Fibroblast of mammary gland (primary cell): ENCODE results near the gene TPGS2.

ENCODE experiments used
- DNase-seq: peaks from one replicate; pipeline ENCODE4 v3.0.0-alpha.2; 2010; ENCODE audit warnings: low read depth
- H3K4me3 ChIP-seq: 2 replicates; pipeline ENCODE4 v1.5.1; 2011; ENCODE audit warnings: low read depth, mild to moderate bottlenecking, low read length, moderate library complexity; ENCODE audit not compliant: control insufficient read depth
- TF ChIP-seq, protein P1 (sequence below): conservative IDR thresholded peaks from 2 replicates; pipeline ENCODE4 v1.5.1; 2011; ENCODE audit warnings: low read depth, low read length, inconsistent platforms; ENCODE audit not compliant: control insufficient read depth, insufficient read depth

The TPGS2 gene

DNA sequence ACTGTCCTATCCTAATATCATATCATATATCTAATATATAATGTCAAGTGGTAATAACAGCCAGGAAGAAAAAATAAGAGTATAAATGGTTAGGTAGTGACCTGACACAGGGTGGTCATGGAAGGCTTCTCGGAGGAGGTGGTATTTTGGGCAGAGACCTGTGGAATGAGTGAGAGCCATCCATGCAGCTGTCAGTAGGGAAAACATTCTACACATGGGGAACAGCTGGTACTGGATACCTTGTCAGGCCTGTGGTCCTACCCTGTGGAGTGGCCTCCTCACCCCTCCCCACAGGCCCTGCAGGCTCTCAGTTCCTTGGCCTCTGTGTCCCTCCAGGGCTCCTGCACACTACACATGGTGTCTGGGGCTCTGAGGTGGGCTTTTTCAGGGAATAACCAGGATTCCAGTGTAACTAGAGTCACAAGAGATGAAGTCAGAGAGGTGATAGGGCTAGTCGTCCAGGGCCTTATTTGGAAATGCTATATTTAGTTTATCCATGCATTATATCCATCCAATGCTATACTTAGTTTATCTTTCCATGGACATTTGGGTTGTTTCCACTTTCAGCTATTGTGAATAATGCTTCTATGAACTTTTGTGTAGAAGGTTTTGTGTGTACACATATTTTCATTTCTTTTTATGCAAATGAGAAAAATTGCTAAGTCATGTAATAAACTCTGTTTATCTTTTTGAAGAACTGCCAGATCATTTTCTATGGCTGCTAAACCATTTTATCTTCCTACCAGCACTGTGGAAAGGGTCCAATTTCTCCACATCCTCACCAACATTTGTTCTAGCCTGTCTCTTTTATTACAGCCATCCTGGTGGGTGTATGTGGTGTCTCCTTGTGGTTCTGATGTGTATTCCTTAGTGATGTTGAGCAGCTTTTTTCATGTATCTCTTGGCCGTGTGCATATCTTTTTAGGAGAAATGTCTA lies 75.6 kb downstream of the TPGS2 start:
- TF ChIP-seq, protein P1, sequence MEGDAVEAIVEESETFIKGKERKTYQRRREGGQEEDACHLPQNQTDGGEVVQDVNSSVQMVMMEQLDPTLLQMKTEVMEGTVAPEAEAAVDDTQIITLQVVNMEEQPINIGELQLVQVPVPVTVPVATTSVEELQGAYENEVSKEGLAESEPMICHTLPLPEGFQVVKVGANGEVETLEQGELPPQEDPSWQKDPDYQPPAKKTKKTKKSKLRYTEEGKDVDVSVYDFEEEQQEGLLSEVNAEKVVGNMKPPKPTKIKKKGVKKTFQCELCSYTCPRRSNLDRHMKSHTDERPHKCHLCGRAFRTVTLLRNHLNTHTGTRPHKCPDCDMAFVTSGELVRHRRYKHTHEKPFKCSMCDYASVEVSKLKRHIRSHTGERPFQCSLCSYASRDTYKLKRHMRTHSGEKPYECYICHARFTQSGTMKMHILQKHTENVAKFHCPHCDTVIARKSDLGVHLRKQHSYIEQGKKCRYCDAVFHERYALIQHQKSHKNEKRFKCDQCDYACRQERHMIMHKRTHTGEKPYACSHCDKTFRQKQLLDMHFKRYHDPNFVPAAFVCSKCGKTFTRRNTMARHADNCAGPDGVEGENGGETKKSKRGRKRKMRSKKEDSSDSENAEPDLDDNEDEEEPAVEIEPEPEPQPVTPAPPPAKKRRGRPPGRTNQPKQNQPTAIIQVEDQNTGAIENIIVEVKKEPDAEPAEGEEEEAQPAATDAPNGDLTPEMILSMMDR, result no peak
- no peak overlapping the region for H3K4me3 ChIP-seq
- DNase-seq, result peak; percentile 8

DNA sequence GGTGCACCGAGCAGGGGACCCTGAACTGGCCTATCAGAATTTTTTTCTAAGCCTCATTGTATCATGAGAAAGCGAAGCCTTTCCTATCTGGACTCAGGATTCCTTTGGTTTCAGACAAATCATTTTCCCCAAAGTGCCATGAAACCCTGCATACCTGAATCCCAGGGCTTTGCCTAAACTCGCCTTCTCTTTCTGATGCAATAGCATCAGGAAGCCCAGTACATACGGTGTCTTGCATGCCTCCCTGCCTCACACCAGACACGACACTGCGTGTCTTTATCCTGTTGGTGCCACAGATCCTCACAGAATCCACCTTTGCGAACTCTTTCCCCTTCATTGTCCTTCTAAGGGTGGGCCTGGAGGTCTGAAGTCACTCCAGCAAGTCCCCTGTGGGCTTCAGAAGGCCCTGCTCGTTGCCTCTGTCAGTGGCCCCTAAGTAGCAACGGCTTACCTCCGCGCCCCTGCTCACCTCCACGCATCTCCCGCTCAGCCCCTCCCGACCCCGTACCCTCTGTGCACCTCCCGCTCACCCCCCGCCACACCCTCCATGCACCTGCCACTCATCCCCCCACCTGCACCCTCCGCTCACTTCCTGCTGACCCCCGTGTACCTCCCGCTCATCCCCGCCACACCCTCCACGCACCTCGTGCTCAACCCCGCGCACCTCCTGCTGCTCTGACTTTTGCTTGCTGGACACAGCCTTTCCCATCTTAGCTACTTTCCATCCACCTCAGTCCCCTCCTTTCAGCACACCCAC lies 83.4 kb downstream of the TPGS2 start:
- DNase-seq, result no peak
- TF ChIP-seq, protein P1, result no peak
- H3K4me3 ChIP-seq, result no peak overlapping the region

DNA sequence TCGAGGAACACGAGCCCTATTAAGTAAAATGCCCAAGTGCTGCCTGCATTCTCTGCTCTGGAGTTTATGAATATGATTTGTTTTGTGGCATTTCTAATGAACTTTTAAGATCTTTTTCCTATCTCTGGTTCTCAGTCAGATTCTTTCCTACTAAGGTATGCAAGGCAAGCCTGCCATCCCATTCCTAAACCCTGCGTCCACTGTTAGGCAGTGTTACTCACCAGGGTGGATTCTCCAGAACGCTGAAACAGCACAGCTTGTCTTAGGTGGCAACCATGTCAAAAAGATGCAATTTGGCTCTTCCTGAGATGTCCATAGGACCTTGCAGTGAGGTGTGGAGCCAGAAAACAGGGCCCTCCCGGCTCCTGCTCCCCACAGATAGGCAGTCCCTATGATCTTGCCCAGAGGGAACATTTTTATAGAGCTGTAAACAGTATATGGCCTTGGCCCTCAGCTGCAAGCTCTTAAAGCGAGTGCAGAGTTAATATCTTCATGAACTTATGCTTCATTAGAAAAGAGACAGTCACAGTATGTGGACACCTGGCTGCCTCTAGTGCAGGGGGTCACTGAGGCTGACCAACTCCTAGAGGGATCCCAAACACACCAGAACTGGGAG lies 84.4 kb downstream of the TPGS2 start:
- peak; percentile 6 for DNase-seq
- TF ChIP-seq, protein P1, result no peak
- H3K4me3 ChIP-seq, result no peak overlapping the region
